Stimulated activated CD4-positive, alpha-beta T cell treated with anti-CD3 and anti-CD28 coated beads, Interleukin-2, amount 100 ng/mL, for 24 hours (primary cell): ENCODE data around the gene PGAP6.

Experiments
- DNase-seq, 2 donors: peaks; one replicate each; pipeline ENCODE4 v3.0.0-alpha.2; 2020

PGAP6 gene

DNA sequence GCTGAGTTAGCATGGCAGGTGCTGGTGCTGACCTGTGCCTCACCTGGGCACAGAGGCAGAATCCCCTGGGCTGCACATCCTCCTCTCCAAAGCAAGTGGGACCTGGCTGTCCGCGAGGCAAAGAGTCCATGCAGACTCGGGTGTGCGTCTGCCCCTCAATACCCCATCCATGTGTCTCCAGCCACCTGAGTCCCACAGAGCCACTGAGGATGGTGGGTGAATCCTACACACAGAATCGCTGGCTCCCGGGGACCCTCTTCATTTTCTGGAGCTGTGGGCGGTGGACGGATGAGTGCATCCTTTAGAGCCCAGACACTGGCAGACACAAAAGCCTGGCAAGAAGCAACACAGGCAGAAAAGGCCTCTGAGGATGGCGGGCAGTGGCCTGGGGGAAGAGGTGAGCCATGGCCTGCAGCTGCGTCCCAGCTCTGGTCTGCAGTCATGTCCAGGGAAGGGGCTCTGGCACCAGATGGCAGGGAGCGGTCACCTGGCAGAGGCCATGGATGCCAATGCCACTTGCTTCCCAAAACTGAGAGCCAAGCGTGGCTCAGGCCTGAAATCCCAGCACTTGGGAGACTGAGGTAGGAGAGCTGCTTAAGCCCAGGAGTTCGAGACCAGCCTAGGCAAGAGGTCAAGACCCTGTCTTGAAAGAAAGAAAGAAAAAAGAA, 59.2 kb downstream of the PGAP6 start:
- DNase-seq: no peak

DNA sequence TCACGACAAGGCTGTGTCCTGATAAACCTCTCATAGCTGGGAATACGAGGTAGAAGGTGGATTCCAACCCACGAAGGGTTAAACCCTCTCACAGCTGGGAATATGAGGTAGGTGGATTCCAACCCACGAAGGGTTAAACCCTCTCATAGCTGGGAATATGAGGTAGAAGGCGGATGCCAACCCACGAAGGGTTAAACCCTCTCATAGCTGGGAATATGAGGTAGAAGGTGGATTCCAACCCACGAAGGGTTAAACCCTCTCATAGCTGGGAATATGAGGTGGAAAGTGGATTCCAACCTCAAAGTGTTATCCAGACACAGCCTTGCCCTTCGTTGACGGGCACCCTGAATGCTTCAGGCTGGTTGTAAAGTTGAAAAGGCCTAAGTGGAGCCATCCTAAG, 60.2 kb downstream of the PGAP6 start:
- DNase-seq: no peak
